PC-9 (cell line): ENCODE data around the gene SBF2. TPM values are rescaled to one million over a fixed set of nuclear protein-coding genes. Genes with fewer than 3 reads are reported as not detected.

Experiments
- BruUV-seq: library from RNA; stranded (reverse); fragments of 400-500 nt; replicated peaks from 2 replicates; lab custom pipeline; 2021; lab: Mats Ljungman, UMichigan
- CTCF ChIA-PET: fragments of 300-600 bp; sonication (Branson Sonifier 250); formaldehyde crosslinking; loops from one replicate; lab custom pipeline; 2022; ENCODE audit warnings: antibody characterized with exemption; lab: Charles Lee
- POLR2A ChIA-PET: fragments of 300-600 bp; sonication (Branson Sonifier 250); formaldehyde crosslinking; loops from one replicate; lab custom pipeline; 2022; ENCODE audit warnings: antibody characterized with exemption; ENCODE audit not compliant: unreplicated experiment; lab: Charles Lee
- DNase-seq, 2 experiments: peaks; one replicate each; pipeline versions ENCODE4 v3.0.0 to v3.0.0-alpha.2; 2015 to 2022; ENCODE audit warnings: mixed read lengths in 1 of 2
- H2AFZ ChIP-seq: fragments of 200-600 bp; sonication (generic); 2 replicates; pipeline ENCODE4 v1.8.1; 2017; ENCODE audit warnings: antibody characterized with exemption
- H3F3A ChIP-seq: fragments of 200-600 bp; sonication (generic); 2 replicates; pipeline ENCODE4 v1.8.1; 2017; ENCODE audit warnings: antibody characterized with exemption, mild to moderate bottlenecking, low read depth; ENCODE audit not compliant: insufficient read depth
- H3K27ac ChIP-seq: fragments of 200-600 bp; sonication (generic); 2 replicates; pipeline ENCODE4 v1.6.1; 2016; ENCODE audit warnings: mixed run types
- H3K27me3 ChIP-seq: fragments of 200-600 bp; sonication (generic); 2 replicates; pipeline ENCODE4 v1.6.1; 2016; ENCODE audit warnings: low read depth, mixed run types; ENCODE audit not compliant: insufficient read depth
- H3K36me3 ChIP-seq: fragments of 200-600 bp; sonication (generic); 2 replicates; pipeline ENCODE4 v1.6.1; 2016; ENCODE audit warnings: low read depth, mixed run types
- H3K4me1 ChIP-seq: fragments of 200-600 bp; sonication (generic); replicated peaks from 2 replicates; pipeline ENCODE4 v1.6.1; 2016; ENCODE audit warnings: mixed run types; ENCODE audit not compliant: insufficient read depth
- H3K4me2 ChIP-seq: fragments of 200-600 bp; sonication (generic); 2 replicates; pipeline ENCODE4 v1.6.1; 2017; ENCODE audit warnings: mixed run types
- H3K4me3 ChIP-seq: fragments of 200-600 bp; sonication (generic); 2 replicates; pipeline ENCODE4 v1.6.1; 2016; ENCODE audit warnings: mixed run types
- H3K79me2 ChIP-seq: fragments of 200-600 bp; sonication (generic); 2 replicates; pipeline ENCODE4 v1.6.1; 2017; ENCODE audit warnings: low read depth, mixed run types
- H3K9me2 ChIP-seq: fragments of 200-600 bp; sonication (generic); 2 replicates; pipeline ENCODE4 v1.8.1; 2017; ENCODE audit warnings: mild to moderate bottlenecking; ENCODE audit not compliant: insufficient read depth
- H3K9me3 ChIP-seq: fragments of 200-600 bp; sonication (generic); 2 replicates; pipeline ENCODE4 v1.8.1; 2016; ENCODE audit warnings: low read depth; ENCODE audit not compliant: insufficient read depth
- H4K20me1 ChIP-seq: fragments of 200-600 bp; sonication (generic); 2 replicates; pipeline ENCODE4 v1.8.1; 2017; ENCODE audit not compliant: insufficient read depth
- EZH2 ChIP-seq: fragments of 200-600 bp; sonication (generic); IDR thresholded peaks from 2 replicates; pipeline ENCODE4 v1.8.0; 2017; ENCODE audit warnings: antibody characterized with exemption, low read depth
- intact Hi-C: fragments of 100-400 bp; cut with micrococcal nuclease; formaldehyde crosslinking; loops from one replicate; pipeline ENCODE4 v1.10.0; 2022; ENCODE audit not compliant: unreplicated experiment
- total RNA-seq: library from RNA; stranded (reverse); gene quantifications from 2 replicates; pipeline ENCODE4 v1.2.3, GENCODE V29; 2021
- TF ChIP-seq, protein P1 (sequence below): fragments of 200-600 bp; sonication (generic); conservative IDR thresholded peaks from 2 replicates; pipeline ENCODE4 v1.6.1; 2017; ENCODE audit warnings: mixed run types, antibody characterized with exemption, mild to moderate bottlenecking, moderate library complexity

SBF2 gene
- total RNA-seq, 1 experiment from 2014 or later: 18.6 TPM

- no peak overlapping the region for H3K4me2 ChIP-seq
- H3K9me3 ChIP-seq: no peaks in the 10 kb centered on the region
- no peaks in the 10 kb centered on the region for H3F3A ChIP-seq
- TF ChIP-seq EZH2: no peak
- TF ChIP-seq, protein P1, sequence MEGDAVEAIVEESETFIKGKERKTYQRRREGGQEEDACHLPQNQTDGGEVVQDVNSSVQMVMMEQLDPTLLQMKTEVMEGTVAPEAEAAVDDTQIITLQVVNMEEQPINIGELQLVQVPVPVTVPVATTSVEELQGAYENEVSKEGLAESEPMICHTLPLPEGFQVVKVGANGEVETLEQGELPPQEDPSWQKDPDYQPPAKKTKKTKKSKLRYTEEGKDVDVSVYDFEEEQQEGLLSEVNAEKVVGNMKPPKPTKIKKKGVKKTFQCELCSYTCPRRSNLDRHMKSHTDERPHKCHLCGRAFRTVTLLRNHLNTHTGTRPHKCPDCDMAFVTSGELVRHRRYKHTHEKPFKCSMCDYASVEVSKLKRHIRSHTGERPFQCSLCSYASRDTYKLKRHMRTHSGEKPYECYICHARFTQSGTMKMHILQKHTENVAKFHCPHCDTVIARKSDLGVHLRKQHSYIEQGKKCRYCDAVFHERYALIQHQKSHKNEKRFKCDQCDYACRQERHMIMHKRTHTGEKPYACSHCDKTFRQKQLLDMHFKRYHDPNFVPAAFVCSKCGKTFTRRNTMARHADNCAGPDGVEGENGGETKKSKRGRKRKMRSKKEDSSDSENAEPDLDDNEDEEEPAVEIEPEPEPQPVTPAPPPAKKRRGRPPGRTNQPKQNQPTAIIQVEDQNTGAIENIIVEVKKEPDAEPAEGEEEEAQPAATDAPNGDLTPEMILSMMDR: no peak
- H4K20me1 ChIP-seq: no peaks in the 10 kb centered on the region
- H3K4me1 ChIP-seq: no peaks in the 10 kb centered on the region
- H3K27ac ChIP-seq: no peak overlapping the region
- no peak overlapping the region for H3K4me3 ChIP-seq
- CTCF ChIA-PET: no interaction called here
- intact Hi-C loops: no loop called here
- no peaks in the 10 kb centered on the region for H3K79me2 ChIP-seq
- BruUV-seq: no TSS peak
- POLR2A ChIA-PET: no interaction called here
- H3K27me3 ChIP-seq: no peaks in the 10 kb centered on the region
- H3K36me3 ChIP-seq: no peaks in the 10 kb centered on the region
- no peak overlapping the region for H2AFZ ChIP-seq
- DNase-seq: peak in 1 of 2 experiments; percentile 9
- no peaks in the 10 kb centered on the region for H3K9me2 ChIP-seq
These were observed 311.0 kb downstream of the SBF2 start for GRCh38 chr11:9982796-9983579.

DNA sequence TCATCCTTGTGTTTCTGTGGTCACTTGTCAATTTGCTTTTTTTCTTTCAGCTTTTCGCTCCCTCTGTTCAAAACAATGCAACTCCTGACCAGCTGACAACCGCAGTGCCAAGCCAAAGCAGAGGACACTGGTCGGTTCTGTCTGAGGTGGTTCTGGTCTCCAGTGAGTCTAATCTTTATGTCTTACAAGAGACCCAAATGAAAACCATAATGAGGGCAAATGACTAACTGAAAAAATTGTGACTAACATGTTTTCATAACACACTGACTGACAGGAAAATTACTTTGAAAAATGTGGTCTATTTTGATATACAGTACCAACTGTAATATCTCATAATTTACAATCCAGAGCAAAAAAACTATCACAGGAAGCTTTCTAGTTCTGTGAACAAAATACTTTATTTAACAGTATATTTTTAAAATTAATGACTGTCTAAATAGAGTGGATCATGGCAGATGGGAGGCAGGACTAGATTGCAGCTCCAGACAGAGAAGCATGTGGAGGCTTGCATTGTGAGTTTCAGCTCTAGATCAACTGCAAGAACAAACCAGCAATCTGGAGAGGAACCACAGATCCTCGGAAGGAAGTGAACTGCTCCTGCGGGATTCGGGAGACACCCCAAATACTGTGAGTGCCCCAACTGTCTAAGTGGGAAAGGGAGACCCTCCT lies 311.8 kb downstream of the SBF2 start:
- DNase-seq: no peak
- no peaks in the 10 kb centered on the region for H3K4me1 ChIP-seq
- no TSS peak for BruUV-seq
- H2AFZ ChIP-seq: no peak overlapping the region
- POLR2A ChIA-PET: no interaction called here
- H3F3A ChIP-seq: no peaks in the 10 kb centered on the region
- CTCF ChIA-PET: no interaction called here
- H3K4me3 ChIP-seq: no peak overlapping the region
- H3K36me3 ChIP-seq: no peaks in the 10 kb centered on the region
- intact Hi-C loops: no loop called here
- H3K9me3 ChIP-seq: no peaks in the 10 kb centered on the region
- H3K79me2 ChIP-seq: no peaks in the 10 kb centered on the region
- H3K9me2 ChIP-seq: no peaks in the 10 kb centered on the region
- H3K27me3 ChIP-seq: no peaks in the 10 kb centered on the region
- no peak overlapping the region for H3K4me2 ChIP-seq
- no peak overlapping the region for H3K27ac ChIP-seq
- TF ChIP-seq, protein P1: no peak
- TF ChIP-seq EZH2: no peak
- no peaks in the 10 kb centered on the region for H4K20me1 ChIP-seq

DNA sequence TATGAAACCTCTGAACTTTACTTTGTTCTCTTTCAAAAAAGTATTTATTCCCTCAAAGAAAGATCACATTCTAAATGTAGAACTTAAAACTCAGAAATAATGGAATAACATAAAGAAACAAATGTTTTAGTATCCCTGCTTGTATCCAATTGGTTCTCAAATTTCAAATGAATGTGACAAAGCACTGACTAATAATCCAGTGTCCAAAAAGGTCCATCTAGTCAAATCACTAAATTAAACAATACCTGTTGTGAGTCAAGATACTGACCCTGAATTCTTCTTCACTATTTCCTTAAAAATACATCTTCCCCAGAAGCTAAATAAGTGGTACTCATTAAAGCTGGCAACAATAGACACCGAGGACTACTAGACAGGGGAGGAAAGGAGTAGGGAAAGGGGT lies 313.1 kb downstream of the SBF2 start:
- POLR2A ChIA-PET: no interaction called here
- no peak overlapping the region for H2AFZ ChIP-seq
- no peaks in the 10 kb centered on the region for H3F3A ChIP-seq
- H3K4me3 ChIP-seq: no peak overlapping the region
- no peaks in the 10 kb centered on the region for H3K79me2 ChIP-seq
- no peaks in the 10 kb centered on the region for H3K36me3 ChIP-seq
- CTCF ChIA-PET: interaction anchor here (0.6 kb wide), 1 partner anchor 26 kb away, joined by 4 read pairs; no protein-coding TSS in a partner anchor
- no peaks in the 10 kb centered on the region for H3K4me1 ChIP-seq
- no peak overlapping the region for H3K4me2 ChIP-seq
- DNase-seq: no peak
- intact Hi-C loops: no loop called here
- H3K9me2 ChIP-seq: no peaks in the 10 kb centered on the region
- no peaks in the 10 kb centered on the region for H3K9me3 ChIP-seq
- TF ChIP-seq, protein P1: no peak
- no peak for TF ChIP-seq EZH2
- no TSS peak for BruUV-seq
- no peaks in the 10 kb centered on the region for H4K20me1 ChIP-seq
- no peak overlapping the region for H3K27ac ChIP-seq
- no peaks in the 10 kb centered on the region for H3K27me3 ChIP-seq
